Caco-2 (cell line): ENCODE measurements around the gene TRDMT1. TPM values are rescaled to one million over a fixed set of nuclear protein-coding genes. Genes with fewer than 3 reads are reported as not detected.
A peak's percentile ranks its signal among the peaks of the same experiment; 100 is the strongest.

Experiments used
- BruUV-seq: library from RNA; stranded (reverse); fragments of 400-500 nt; replicated peaks from 2 replicates; lab custom pipeline; 2021; lab: Mats Ljungman, UMichigan
- CTCF ChIA-PET: fragments of 300-600 bp; sonication (Branson Sonifier 250); formaldehyde crosslinking; loops from one replicate; lab custom pipeline; 2022; ENCODE audit warnings: antibody characterized with exemption; lab: Charles Lee
- POLR2A ChIA-PET: fragments of 300-600 bp; sonication (Branson Sonifier 250); formaldehyde crosslinking; loops from one replicate; lab custom pipeline; 2022; ENCODE audit warnings: antibody characterized with exemption; lab: Charles Lee
- DNase-seq, 2 experiments: peaks; one replicate each; pipeline versions ENCODE4 v3.0.0 to v3.0.0-alpha.2; 2020 to 2022
- H3K27me3 ChIP-seq: replicated peaks from 2 replicates; pipeline ENCODE4 v1.6.0; 2011; ENCODE audit warnings: low read length; ENCODE audit not compliant: control insufficient read depth, insufficient read depth
- H3K36me3 ChIP-seq: 2 replicates; pipeline ENCODE4 v1.5.1; 2011; ENCODE audit warnings: low read length; ENCODE audit not compliant: control insufficient read depth, insufficient read depth
- H3K4me1 ChIP-seq: fragments of 250-450 bp; sonication (Bioruptor Pico); 2 replicates; pipeline ENCODE4 v1.5.1; 2020; ENCODE audit warnings: mild to moderate bottlenecking
- H3K4me3 ChIP-seq: 2 replicates; pipeline ENCODE4 v1.5.1; 2011; ENCODE audit warnings: low read depth, mild to moderate bottlenecking, control low read depth, low read length
- H3K9me3 ChIP-seq: fragments of 250-450 bp; sonication (Bioruptor Pico); 2 replicates; pipeline ENCODE4 v1.5.1; 2020; ENCODE audit warnings: mild to moderate bottlenecking, moderate library complexity
- H3K27ac Mint-ChIP-seq: one replicate; pipeline ENCODE4 v1.8.0; 2022; ENCODE audit warnings: mixed read lengths; ENCODE audit not compliant: unreplicated experiment
- H3K27me3 Mint-ChIP-seq: one replicate; pipeline ENCODE4 v1.8.0; 2022; ENCODE audit warnings: mixed read lengths; ENCODE audit not compliant: insufficient read depth, unreplicated experiment
- H3K36me3 Mint-ChIP-seq: one replicate; pipeline ENCODE4 v1.8.0; 2022; ENCODE audit warnings: mild to moderate bottlenecking, mixed read lengths; ENCODE audit not compliant: insufficient read depth, unreplicated experiment
- H3K4me1 Mint-ChIP-seq: one replicate; pipeline ENCODE4 v1.8.0; 2022; ENCODE audit warnings: low read depth, mixed read lengths; ENCODE audit not compliant: unreplicated experiment
- H3K4me3 Mint-ChIP-seq: one replicate; pipeline ENCODE4 v1.8.0; 2022; ENCODE audit warnings: mild to moderate bottlenecking, moderate library complexity, mixed read lengths; ENCODE audit not compliant: unreplicated experiment
- H3K9me3 Mint-ChIP-seq: one replicate; pipeline ENCODE4 v1.8.0; 2022; ENCODE audit warnings: mixed read lengths; ENCODE audit not compliant: unreplicated experiment
- intact Hi-C: fragments of 100-400 bp; cut with micrococcal nuclease; formaldehyde crosslinking; loops from one replicate; pipeline ENCODE4 v1.10.0; 2022; ENCODE audit not compliant: unreplicated experiment
- total RNA-seq: library from RNA; stranded (reverse); gene quantifications from 2 replicates; pipeline ENCODE4 v1.2.3, GENCODE V29; 2022
- TF ChIP-seq, protein P1 (sequence below), 2 experiments: fragments of 200-600 bp in 1 of 2; IDR thresholded peaks; 1 replicate in 1 of 2; 2 replicates in 1 of 2; pipeline versions ENCODE4 v1.5.1 to v1.8.0; 2011 to 2022; ENCODE audit warnings: antibody characterized with exemption in 1 of 2, control low read depth in 1 of 2, inconsistent platforms in 1 of 2, low read depth in 1 of 2, low read length in 1 of 2, mild to moderate bottlenecking in 1 of 2, moderate library complexity in 1 of 2; ENCODE audit not compliant: insufficient read depth in 1 of 2, severe bottlenecking in 1 of 2, unreplicated experiment in 1 of 2

TRDMT1 gene
- total RNA-seq, 1 experiment from 2014 or later, result 8.6 TPM

DNA sequence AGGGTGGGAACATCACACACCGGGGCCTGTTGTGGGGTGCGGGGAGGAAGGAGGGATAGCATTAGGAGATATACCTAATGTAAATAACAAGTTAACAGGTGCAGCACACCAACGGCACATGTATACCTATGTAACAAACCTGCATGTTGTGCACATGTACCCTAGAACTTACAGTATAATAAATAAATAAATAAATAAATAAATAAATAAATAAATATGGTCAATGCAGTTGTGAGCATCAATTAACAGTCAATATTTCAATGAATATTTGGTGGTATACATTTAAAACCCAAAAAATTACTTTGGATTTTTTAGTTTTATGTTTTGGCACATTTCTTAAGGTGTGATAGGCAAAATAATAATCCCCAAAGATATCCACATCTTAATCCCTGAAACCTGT is 15.6 kb downstream of the TRDMT1 start:
- Histone ChIP-seq H3K27me3 (no peaks in the 10 kb centered on the region), H3K9me3 (no peaks in the 10 kb centered on the region), H3K36me3 (no peaks in the 10 kb centered on the region), H3K4me3 (no peak overlapping the region), H3K4me1 (peaks cover 11% of the 10 kb centered on the region; the same call in 1 of the 2 replicates)
- DNase-seq, result no peak
- CTCF ChIA-PET, result no interaction called here
- Mint-ChIP-seq H3K4me1 (no peaks in the 10 kb centered on the region), H3K27ac (no peak overlapping the region), H3K27me3 (no peaks in the 10 kb centered on the region), H3K9me3 (no peaks in the 10 kb centered on the region), H3K4me3 (no peak overlapping the region), H3K36me3 (no peaks in the 10 kb centered on the region)
- POLR2A ChIA-PET, result no interaction called here
- TF ChIP-seq, protein P1, sequence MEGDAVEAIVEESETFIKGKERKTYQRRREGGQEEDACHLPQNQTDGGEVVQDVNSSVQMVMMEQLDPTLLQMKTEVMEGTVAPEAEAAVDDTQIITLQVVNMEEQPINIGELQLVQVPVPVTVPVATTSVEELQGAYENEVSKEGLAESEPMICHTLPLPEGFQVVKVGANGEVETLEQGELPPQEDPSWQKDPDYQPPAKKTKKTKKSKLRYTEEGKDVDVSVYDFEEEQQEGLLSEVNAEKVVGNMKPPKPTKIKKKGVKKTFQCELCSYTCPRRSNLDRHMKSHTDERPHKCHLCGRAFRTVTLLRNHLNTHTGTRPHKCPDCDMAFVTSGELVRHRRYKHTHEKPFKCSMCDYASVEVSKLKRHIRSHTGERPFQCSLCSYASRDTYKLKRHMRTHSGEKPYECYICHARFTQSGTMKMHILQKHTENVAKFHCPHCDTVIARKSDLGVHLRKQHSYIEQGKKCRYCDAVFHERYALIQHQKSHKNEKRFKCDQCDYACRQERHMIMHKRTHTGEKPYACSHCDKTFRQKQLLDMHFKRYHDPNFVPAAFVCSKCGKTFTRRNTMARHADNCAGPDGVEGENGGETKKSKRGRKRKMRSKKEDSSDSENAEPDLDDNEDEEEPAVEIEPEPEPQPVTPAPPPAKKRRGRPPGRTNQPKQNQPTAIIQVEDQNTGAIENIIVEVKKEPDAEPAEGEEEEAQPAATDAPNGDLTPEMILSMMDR (IDR thresholded peaks at IDR 0.05; ENCODE audit: insufficient read depth in 1 of 2, low read depth in 1 of 2, low read length in 1 of 2, severe bottlenecking in 1 of 2, unreplicated experiment in 1 of 2), result no peak
- intact Hi-C loops, result no loop called here
- no TSS peak for BruUV-seq

DNA sequence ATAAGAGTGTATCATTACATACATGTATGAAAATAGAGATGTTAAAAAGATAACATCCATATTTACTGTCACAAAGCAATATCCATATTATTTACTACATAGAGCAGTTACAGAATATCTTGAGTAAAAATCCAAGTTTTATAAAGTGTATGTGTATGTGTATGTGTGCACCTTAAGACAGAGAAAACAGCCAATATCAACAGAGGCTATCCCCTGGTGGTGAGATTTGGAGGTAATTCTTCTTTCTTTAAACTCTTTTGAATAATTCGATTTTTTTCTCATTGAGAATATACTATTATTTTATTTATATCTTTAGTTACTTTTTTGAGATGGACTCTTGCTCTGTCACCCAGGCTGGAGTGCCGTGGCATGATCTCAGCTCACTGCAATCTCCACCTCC is 18.4 kb downstream of the TRDMT1 start:
- TF ChIP-seq, protein P1 (IDR thresholded peaks at IDR 0.05; ENCODE audit: insufficient read depth in 1 of 2, low read depth in 1 of 2, low read length in 1 of 2, severe bottlenecking in 1 of 2, unreplicated experiment in 1 of 2), result peak in 1 of 2 experiments; percentile 28
- Mint-ChIP-seq H3K27me3 (no peaks in the 10 kb centered on the region), H3K4me1 (no peaks in the 10 kb centered on the region), H3K9me3 (no peaks in the 10 kb centered on the region), H3K4me3 (no peak overlapping the region), H3K36me3 (no peaks in the 10 kb centered on the region), H3K27ac (no peak overlapping the region)
- CTCF ChIA-PET, result no interaction called here
- Histone ChIP-seq H3K27me3 (no peaks in the 10 kb centered on the region), H3K9me3 (no peaks in the 10 kb centered on the region), H3K4me1 (peaks cover 11% of the 10 kb centered on the region; the same call in 1 of the 2 replicates), H3K36me3 (no peaks in the 10 kb centered on the region), H3K4me3 (no peak overlapping the region)
- no TSS peak for BruUV-seq
- POLR2A ChIA-PET, result no interaction called here
- no peak for DNase-seq
- intact Hi-C loops, result loop anchor here (5.0 kb wide), 1 partner anchor 331 kb away; no protein-coding TSS in a partner anchor

GRCh38 chr10:17181751-17182150 is 19.7 kb downstream of the TRDMT1 start:
- H3K36me3 Mint-ChIP-seq, result no peaks in the 10 kb centered on the region
- DNase-seq, result peak in 1 of 2 experiments; percentile 21

More at GRCh38 chr10:17181751-17182150, 19.7 kb downstream of the TRDMT1 start:
- ChIA-PET CTCF (interaction anchor here (0.8 kb wide), 1 partner anchor 49 kb away, joined by 3 read pairs; no protein-coding TSS in a partner anchor), POLR2A (no interaction called here)
- Histone ChIP-seq H3K9me3 (no peaks in the 10 kb centered on the region), H3K36me3 (no peaks in the 10 kb centered on the region), H3K27me3 (no peaks in the 10 kb centered on the region), H3K4me3 (no peak overlapping the region), H3K4me1 (peaks cover 11% of the 10 kb centered on the region; the same call in 1 of the 2 replicates)
- Mint-ChIP-seq H3K27me3 (no peaks in the 10 kb centered on the region), H3K4me3 (no peak overlapping the region), H3K27ac (no peak overlapping the region), H3K9me3 (no peaks in the 10 kb centered on the region), H3K4me1 (no peaks in the 10 kb centered on the region)
- TF ChIP-seq, protein P1 (IDR thresholded peaks at IDR 0.05; ENCODE audit: insufficient read depth in 1 of 2, low read depth in 1 of 2, low read length in 1 of 2, severe bottlenecking in 1 of 2, unreplicated experiment in 1 of 2), result no peak
- BruUV-seq, result no TSS peak
- intact Hi-C loops, result loop anchor here (5.0 kb wide), 1 partner anchor 329 kb away; no protein-coding TSS in a partner anchor
